Left renal pelvis (tissue), 4 donors: ENCODE results near the gene BTN2A1. TPM values are rescaled to one million over a fixed set of nuclear protein-coding genes. Genes with fewer than 3 reads are reported as not detected.
A peak's percentile ranks its signal among the peaks of the same experiment; 100 is the strongest.

Experiments
- DNase-seq, 4 donors: peaks; one replicate each; pipeline ENCODE4 v3.0.0-alpha.2; 2013; ENCODE audit warnings: low read depth in 4 of 4, low spot score in 3 of 4
- polyA plus RNA-seq, 4 donors: library from polyadenylated mRNA; unstranded; fragments of 120-200 nt; gene quantifications; one replicate each; pipeline ENCODE4 v1.2.1, GENCODE V29; 2013; ENCODE audit not compliant: insufficient read length in 4 of 4

The BTN2A1 gene
- polyA plus RNA-seq, 4 donors = 28.5 to 33.6 (median 31.9) TPM

GRCh38 chr6:26464416-26465131, 6.8 kb downstream of the BTN2A1 start:
- DNase-seq = no peak

- DNase-seq = no peak
Observed at GRCh38 chr6:26465776-26466175, 8.0 kb downstream of the BTN2A1 start.

- no peak for DNase-seq
Observed at GRCh38 chr6:26468829-26469228, 11.1 kb downstream of the BTN2A1 start.

GRCh38 chr6:26470643-26471042, 12.9 kb downstream of the BTN2A1 start:
- DNase-seq = no peak

- DNase-seq = no peak
Observed at GRCh38 chr6:26471970-26472369, 14.2 kb downstream of the BTN2A1 start.

GRCh38 chr6:26472549-26473290, 15.0 kb downstream of the BTN2A1 start:
- no peak for DNase-seq

- DNase-seq = no peak
Observed at GRCh38 chr6:26473429-26473757, 15.6 kb downstream of the BTN2A1 start.

- peak; percentile 75 to 85 (median 80) for DNase-seq
Observed at GRCh38 chr6:26473758-26474438, 16.1 kb downstream of the BTN2A1 start.

- peak in 2 of 4 donors; percentile 26 to 31 for DNase-seq
Observed at GRCh38 chr6:26474439-26474881, 16.7 kb downstream of the BTN2A1 start.

GRCh38 chr6:26475823-26476729, 18.3 kb downstream of the BTN2A1 start:
- no peak for DNase-seq

- DNase-seq = no peak
Observed at GRCh38 chr6:26476896-26477295, 19.1 kb downstream of the BTN2A1 start.

- no peak for DNase-seq
Observed at GRCh38 chr6:26477426-26477825, 19.7 kb downstream of the BTN2A1 start.

GRCh38 chr6:26478100-26478984, 20.6 kb downstream of the BTN2A1 start:
- no peak for DNase-seq

GRCh38 chr6:26478985-26479278, 21.2 kb downstream of the BTN2A1 start:
- DNase-seq = no peak

GRCh38 chr6:26482338-26482737, 24.6 kb downstream of the BTN2A1 start:
- no peak for DNase-seq

GRCh38 chr6:26483727-26484126, 26.0 kb downstream of the BTN2A1 start:
- DNase-seq = no peak

GRCh38 chr6:26484161-26484560, 26.4 kb downstream of the BTN2A1 start:
- no peak for DNase-seq

- no peak for DNase-seq
Observed at GRCh38 chr6:26485112-26485780, 27.5 kb downstream of the BTN2A1 start.

GRCh38 chr6:26486358-26486757, 28.6 kb downstream of the BTN2A1 start:
- no peak for DNase-seq
